ENCODE results near the gene DDX27.
"Not testable (repeated sequence)": the region's sequence is repeated elsewhere in the genome, so short reads cannot be mapped to it uniquely, and the experiment has no call there.

Gene DDX27

GRCh38 chr20:49174183-49174582, 45.0 kb upstream of the DDX27 start:
- Histone ChIP-seq H3K27me3 (replicated peaks; ENCODE audit: control insufficient read depth, insufficient read depth, low read length) (no peaks in the 10 kb centered on the region), H3K4me3 (replicated peaks; ENCODE audit: low read depth, low read length) (no peak overlapping the region), H3K36me3 (ENCODE audit: control insufficient read depth, insufficient read depth, low read length) (no peaks in the 10 kb centered on the region; the same call in 1 of the 2 replicates)
- DNase-seq (ENCODE audit: extremely low read depth, insufficient read length), result no peak
- no peak for TF ChIP-seq CTCF (IDR thresholded peaks at IDR 0.05; ENCODE audit: insufficient read depth, low read length, poor library complexity, severe bottlenecking)

DNA sequence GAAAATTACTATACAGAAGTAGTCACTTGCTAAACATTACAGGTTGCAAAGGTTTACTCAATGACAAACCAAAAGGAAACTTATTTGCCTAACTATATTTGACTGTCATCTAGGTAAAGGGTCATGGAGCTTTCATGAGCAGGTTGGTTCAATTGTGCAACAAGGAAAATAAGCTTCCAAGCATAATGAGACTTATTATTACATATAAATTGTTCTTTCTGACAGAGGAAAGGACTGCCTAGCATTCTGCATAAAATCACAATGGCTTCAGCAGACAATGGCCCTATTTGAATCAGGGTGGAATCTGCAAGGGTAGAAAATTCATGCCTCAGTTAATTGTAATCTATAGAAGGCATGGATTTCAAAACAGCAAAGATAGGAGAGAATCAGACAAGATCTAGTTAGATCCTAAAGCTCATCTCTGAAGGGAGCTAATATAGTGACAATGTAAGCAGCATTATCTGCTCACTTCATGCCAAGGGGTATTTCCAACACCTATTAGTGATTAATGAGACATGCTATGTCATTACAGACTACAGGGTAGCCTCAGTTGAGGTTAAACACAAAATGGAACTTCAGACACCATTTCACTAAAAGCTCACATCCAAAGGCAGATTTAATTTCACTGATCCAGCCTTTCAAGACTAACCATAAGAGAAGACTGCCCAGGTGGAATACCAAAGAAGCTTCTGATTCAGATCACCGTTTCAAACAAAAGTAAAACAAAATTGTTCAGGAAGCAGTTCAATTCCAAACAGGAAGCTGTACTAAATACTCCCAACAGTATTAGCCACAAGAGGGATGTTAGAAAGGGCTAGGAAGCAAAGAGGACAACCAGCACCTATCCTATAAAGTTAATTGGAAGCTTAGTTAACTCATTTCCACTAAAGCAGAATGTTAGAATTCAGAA, 39.6 kb upstream of the DDX27 start:
- Histone ChIP-seq H3K36me3 (ENCODE audit: control insufficient read depth, insufficient read depth, low read length) (peaks cover 2% of the 10 kb centered on the region; the same call in 1 of the 2 replicates), H3K4me3 (replicated peaks; ENCODE audit: low read depth, low read length) (no peak overlapping the region), H3K27me3 (replicated peaks; ENCODE audit: control insufficient read depth, insufficient read depth, low read length) (no peaks in the 10 kb centered on the region)
- DNase-seq (ENCODE audit: extremely low read depth, insufficient read length), result no peak
- no peak for TF ChIP-seq CTCF (IDR thresholded peaks at IDR 0.05; ENCODE audit: insufficient read depth, low read length, poor library complexity, severe bottlenecking)

DNA sequence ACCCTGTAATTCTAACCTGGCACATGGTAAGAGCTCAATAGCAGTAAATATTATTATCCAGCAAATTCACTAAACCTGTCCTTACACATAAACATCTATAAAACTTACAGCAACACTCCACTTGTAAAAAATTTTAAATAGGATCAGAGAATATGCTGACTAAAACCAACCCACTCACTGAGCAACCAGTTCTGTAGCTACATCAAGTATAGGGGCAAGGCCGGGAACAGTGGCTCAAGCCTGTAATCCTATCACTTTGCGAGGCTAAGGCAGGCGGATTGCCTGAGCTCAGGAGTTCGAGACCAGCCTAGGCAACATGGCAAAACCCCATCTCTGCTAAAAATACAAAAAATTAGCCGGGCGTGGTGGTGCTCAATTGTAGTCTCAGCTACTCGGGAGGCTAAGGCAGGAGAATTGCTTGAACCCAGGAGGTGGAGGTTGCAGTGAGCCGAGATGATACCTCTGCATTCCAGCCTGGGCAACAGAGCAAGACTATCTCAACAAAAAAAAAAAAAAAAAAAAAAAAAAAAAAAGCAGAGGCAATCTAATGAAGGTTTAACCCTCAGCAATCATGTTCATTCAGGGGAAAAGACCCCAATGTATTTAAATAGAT, 37.8 kb upstream of the DDX27 start:
- DNase-seq (ENCODE audit: extremely low read depth, insufficient read length), result no peak
- peaks cover 2% of the 10 kb centered on the region; the same call in 1 of the 2 replicates for H3K36me3 ChIP-seq (ENCODE audit: control insufficient read depth, insufficient read depth, low read length)
- H3K27me3 ChIP-seq (replicated peaks; ENCODE audit: control insufficient read depth, insufficient read depth, low read length), result no peaks in the 10 kb centered on the region
- TF ChIP-seq CTCF (IDR thresholded peaks at IDR 0.05; ENCODE audit: insufficient read depth, low read length, poor library complexity, severe bottlenecking), result no peak
- H3K4me3 ChIP-seq (replicated peaks; ENCODE audit: low read depth, low read length), result no peak overlapping the region

- H3K36me3 ChIP-seq (ENCODE audit: control insufficient read depth, insufficient read depth, low read length), result peaks cover 2% of the 10 kb centered on the region; the same call in 1 of the 2 replicates
- H3K27me3 ChIP-seq (replicated peaks; ENCODE audit: control insufficient read depth, insufficient read depth, low read length), result no peaks in the 10 kb centered on the region
- DNase-seq (ENCODE audit: extremely low read depth, insufficient read length), result no peak
- no peak overlapping the region for H3K4me3 ChIP-seq (replicated peaks; ENCODE audit: low read depth, low read length)
- no peak for TF ChIP-seq CTCF (IDR thresholded peaks at IDR 0.05; ENCODE audit: insufficient read depth, low read length, poor library complexity, severe bottlenecking)
Measured at GRCh38 chr20:49183444-49183843, 35.8 kb upstream of the DDX27 start.

GRCh38 chr20:49184084-49184501, 35.1 kb upstream of the DDX27 start:
- H3K4me3 ChIP-seq (replicated peaks; ENCODE audit: low read depth, low read length); H3K27me3 ChIP-seq (replicated peaks; ENCODE audit: control insufficient read depth, insufficient read depth, low read length); DNase-seq (ENCODE audit: extremely low read depth, insufficient read length); H3K36me3 ChIP-seq (ENCODE audit: control insufficient read depth, insufficient read depth, low read length): not testable (repeated sequence)

GRCh38 chr20:49184691-49185070, 34.5 kb upstream of the DDX27 start:
- no peaks in the 10 kb centered on the region for H3K27me3 ChIP-seq (replicated peaks; ENCODE audit: control insufficient read depth, insufficient read depth, low read length)
- no peak overlapping the region for H3K4me3 ChIP-seq (replicated peaks; ENCODE audit: low read depth, low read length)
- peaks cover 2% of the 10 kb centered on the region; the same call in 1 of the 2 replicates for H3K36me3 ChIP-seq (ENCODE audit: control insufficient read depth, insufficient read depth, low read length)
- no peak for TF ChIP-seq CTCF (IDR thresholded peaks at IDR 0.05; ENCODE audit: insufficient read depth, low read length, poor library complexity, severe bottlenecking)
- DNase-seq (ENCODE audit: extremely low read depth, insufficient read length), result no peak
